Chondrocyte (in vitro differentiated cells): Measurements from ENCODE around the gene TMEM271. TPM values are rescaled to one million over a fixed set of nuclear protein-coding genes. Genes with fewer than 3 reads are reported as not detected.
A peak's percentile ranks its signal among the peaks of the same experiment; 100 is the strongest.
"Not testable (repeated sequence)": the region's sequence is repeated elsewhere in the genome, so short reads cannot be mapped to it uniquely, and the experiment has no call there.

Source experiments
- DNase-seq: peaks from one replicate; pipeline ENCODE4 v3.0.0; 2021; ENCODE audit warnings: mixed read lengths, low spot score
- H3K27ac Mint-ChIP-seq: one replicate; pipeline ENCODE4 v1.8.0; 2021; ENCODE audit warnings: mild to moderate bottlenecking, moderate library complexity, mixed read lengths; ENCODE audit not compliant: unreplicated experiment
- H3K27me3 Mint-ChIP-seq: 2 replicates; pipeline ENCODE4 v1.8.0; 2021; ENCODE audit warnings: low read depth, mixed read lengths
- H3K36me3 Mint-ChIP-seq: 2 replicates; pipeline ENCODE4 v1.8.0; 2021; ENCODE audit warnings: low read depth, mixed read lengths
- H3K4me1 Mint-ChIP-seq: 2 replicates; pipeline ENCODE4 v1.8.0; 2021; ENCODE audit warnings: low read depth, mild to moderate bottlenecking, mixed read lengths
- H3K4me3 Mint-ChIP-seq: one replicate; pipeline ENCODE4 v1.8.0; 2021; ENCODE audit warnings: mild to moderate bottlenecking, moderate library complexity, mixed read lengths; ENCODE audit not compliant: unreplicated experiment
- H3K9me3 Mint-ChIP-seq: 2 replicates; pipeline ENCODE4 v1.8.0; 2021; ENCODE audit warnings: low read depth, mixed read lengths
- total RNA-seq: library from RNA; stranded (reverse); gene quantifications from 3 replicates; pipeline ENCODE4 v1.2.1, GENCODE V29; 2021
- TF ChIP-seq, protein P1 (sequence below): fragments of 200-600 bp; sonication (generic); IDR thresholded peaks from 2 replicates; pipeline ENCODE4 v1.5.0; 2021; ENCODE audit warnings: antibody characterized with exemption, mild to moderate bottlenecking, moderate library complexity

TMEM271 gene
- total RNA-seq, 1 donor from 2014 or later: not detected

DNA sequence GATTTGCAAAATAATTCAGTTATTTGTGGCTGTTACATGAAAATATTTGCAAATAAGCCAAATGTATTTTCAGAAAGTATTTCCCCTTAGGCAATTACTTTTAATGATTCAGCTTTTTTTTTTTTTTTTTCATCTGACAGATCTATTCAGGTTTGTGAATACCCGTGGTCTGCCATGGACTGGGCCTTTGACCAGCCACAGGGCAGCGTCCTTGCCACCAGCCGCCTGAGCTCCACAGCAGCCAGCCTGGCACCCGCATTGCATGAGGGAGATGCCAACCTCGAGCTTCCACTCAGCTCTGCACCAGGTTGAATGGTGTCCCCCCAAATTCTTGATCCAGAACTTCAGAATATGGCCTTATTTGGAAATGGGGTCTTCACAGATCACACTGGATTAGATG, 14.7 kb downstream of the TMEM271 start:
- Mint-ChIP-seq H3K36me3 (no peaks in the 10 kb centered on the region), H3K27me3 (peaks cover 3% of the 10 kb centered on the region), H3K4me3 (no peak overlapping the region), H3K9me3 (peaks cover 17% of the 10 kb centered on the region), H3K4me1 (no peaks in the 10 kb centered on the region), H3K27ac (no peak overlapping the region)
- DNase-seq: no peak
- TF ChIP-seq, protein P1, sequence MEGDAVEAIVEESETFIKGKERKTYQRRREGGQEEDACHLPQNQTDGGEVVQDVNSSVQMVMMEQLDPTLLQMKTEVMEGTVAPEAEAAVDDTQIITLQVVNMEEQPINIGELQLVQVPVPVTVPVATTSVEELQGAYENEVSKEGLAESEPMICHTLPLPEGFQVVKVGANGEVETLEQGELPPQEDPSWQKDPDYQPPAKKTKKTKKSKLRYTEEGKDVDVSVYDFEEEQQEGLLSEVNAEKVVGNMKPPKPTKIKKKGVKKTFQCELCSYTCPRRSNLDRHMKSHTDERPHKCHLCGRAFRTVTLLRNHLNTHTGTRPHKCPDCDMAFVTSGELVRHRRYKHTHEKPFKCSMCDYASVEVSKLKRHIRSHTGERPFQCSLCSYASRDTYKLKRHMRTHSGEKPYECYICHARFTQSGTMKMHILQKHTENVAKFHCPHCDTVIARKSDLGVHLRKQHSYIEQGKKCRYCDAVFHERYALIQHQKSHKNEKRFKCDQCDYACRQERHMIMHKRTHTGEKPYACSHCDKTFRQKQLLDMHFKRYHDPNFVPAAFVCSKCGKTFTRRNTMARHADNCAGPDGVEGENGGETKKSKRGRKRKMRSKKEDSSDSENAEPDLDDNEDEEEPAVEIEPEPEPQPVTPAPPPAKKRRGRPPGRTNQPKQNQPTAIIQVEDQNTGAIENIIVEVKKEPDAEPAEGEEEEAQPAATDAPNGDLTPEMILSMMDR: no peak

DNA sequence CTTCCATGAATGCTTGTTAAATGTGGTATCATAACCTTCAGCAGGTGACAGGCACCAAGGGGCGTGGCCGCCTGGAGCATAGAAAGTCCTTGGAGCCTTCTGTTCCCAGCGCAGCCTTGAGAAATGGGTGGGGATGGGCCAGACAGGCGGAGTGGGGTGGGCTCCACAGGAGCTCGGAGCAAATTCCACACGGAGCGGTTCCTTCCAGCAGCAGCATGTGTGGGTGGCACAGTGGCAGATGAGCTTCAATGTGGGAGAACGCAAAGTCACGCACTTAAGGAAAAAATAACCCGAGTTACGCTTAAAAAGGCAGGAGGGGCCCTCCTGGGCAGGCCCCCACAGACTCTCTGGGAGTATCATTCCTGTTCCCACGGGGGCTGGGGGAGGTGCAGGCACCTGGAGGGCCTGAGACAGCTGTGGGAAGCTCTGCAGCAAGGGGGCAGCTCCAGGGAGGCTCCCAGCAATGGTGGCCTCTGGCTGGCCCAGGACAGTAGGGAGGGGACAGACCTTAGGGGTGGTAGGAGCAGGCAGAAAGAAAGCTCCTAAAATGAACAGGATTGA, 15.3 kb downstream of the TMEM271 start:
- peak; percentile 56 for DNase-seq
- H3K9me3 Mint-ChIP-seq: peaks cover 17% of the 10 kb centered on the region
- peaks cover 3% of the 10 kb centered on the region for H3K27me3 Mint-ChIP-seq
- no peak overlapping the region for H3K27ac Mint-ChIP-seq
- TF ChIP-seq, protein P1: no peak
- H3K4me1 Mint-ChIP-seq: no peaks in the 10 kb centered on the region
- H3K4me3 Mint-ChIP-seq: no peak overlapping the region
- H3K36me3 Mint-ChIP-seq: no peaks in the 10 kb centered on the region

DNA sequence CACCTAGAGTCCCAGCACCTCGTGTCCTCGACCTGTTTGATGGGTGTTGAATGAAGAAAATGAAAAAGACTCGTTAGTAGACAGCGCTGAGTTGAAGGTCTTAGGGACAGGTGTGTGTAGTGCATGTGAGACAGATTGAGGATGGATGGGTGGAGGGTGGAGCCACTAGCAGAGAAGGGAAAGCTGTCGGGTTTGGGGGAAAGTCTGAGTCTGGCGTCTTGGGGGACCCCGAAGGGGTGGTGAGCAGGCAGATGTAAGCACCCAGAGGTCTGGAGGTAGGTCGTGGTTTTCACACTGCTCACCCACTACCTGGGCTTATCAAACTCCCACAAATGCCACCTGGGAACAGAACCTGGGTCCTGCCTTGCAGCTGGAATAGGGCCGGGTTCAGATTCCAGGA, 16.0 kb downstream of the TMEM271 start:
- Mint-ChIP-seq H3K4me3 (no peak overlapping the region), H3K4me1 (no peaks in the 10 kb centered on the region), H3K9me3 (peaks cover 12% of the 10 kb centered on the region), H3K27ac (no peak overlapping the region), H3K27me3 (peaks cover 3% of the 10 kb centered on the region), H3K36me3 (no peaks in the 10 kb centered on the region)
- no peak for DNase-seq
- TF ChIP-seq, protein P1: no peak

- H3K27ac Mint-ChIP-seq: no peak overlapping the region
- DNase-seq: peak; percentile 72
- H3K4me1 Mint-ChIP-seq: no peaks in the 10 kb centered on the region
- no peaks in the 10 kb centered on the region for H3K36me3 Mint-ChIP-seq
- H3K4me3 Mint-ChIP-seq: no peak overlapping the region
- H3K27me3 Mint-ChIP-seq: peaks cover 11% of the 10 kb centered on the region
- peaks cover 2% of the 10 kb centered on the region for H3K9me3 Mint-ChIP-seq
- TF ChIP-seq, protein P1: no peak
Measured at GRCh38 chr4:555566-556275, 20.4 kb downstream of the TMEM271 start.

GRCh38 chr4:554793-555320, 21.2 kb downstream of the TMEM271 start:
- H3K9me3 Mint-ChIP-seq, H3K4me3 Mint-ChIP-seq: not testable (repeated sequence)

More at GRCh38 chr4:554793-555320, 21.2 kb downstream of the TMEM271 start:
- not testable (repeated sequence) for H3K4me1 Mint-ChIP-seq, H3K27ac Mint-ChIP-seq, H3K36me3 Mint-ChIP-seq, H3K27me3 Mint-ChIP-seq, DNase-seq
